Skin epidermis (tissue), 12 donors: ENCODE results near the gene LMAN2L.

Experiments used
- H3K27ac ChIP-seq, 21 experiments: fragments of 200-600 bp; sonication (generic) in 11 of 21; one replicate each; pipeline ENCODE4 v1.5.0; 2020; ENCODE audit warnings: mild to moderate bottlenecking in 3 of 21, inconsistent platforms in 2 of 21, moderate library complexity in 2 of 21
- H3K4me3 ChIP-seq, 7 experiments: fragments of 200-600 bp; sonication (generic) in 2 of 7; one replicate each; pipeline ENCODE4 v1.5.0; 2020; ENCODE audit warnings: inconsistent platforms in 2 of 7, mild to moderate bottlenecking in 2 of 7, moderate library complexity in 1 of 7

The LMAN2L gene

DNA sequence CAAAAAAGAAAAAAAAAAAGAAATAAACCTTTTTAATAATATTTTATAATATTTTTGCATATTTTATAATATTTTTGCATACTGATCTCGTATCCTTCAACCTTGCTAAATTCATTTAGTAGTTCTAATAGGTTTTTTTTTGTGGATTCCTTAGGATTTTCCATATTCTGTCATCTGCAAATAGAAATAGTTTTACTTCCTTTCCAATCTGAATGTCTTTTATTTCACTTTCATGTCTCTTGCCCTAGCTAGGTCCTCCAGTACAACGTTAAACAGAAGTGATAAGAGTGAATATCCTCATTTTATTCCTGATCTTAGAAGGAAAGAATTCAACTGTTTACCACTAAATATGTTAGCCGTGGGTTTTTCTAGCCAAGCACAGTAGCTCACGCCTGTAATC, 13.7 kb downstream of the LMAN2L start:
- H3K4me3 ChIP-seq: no peak overlapping the region

DNA sequence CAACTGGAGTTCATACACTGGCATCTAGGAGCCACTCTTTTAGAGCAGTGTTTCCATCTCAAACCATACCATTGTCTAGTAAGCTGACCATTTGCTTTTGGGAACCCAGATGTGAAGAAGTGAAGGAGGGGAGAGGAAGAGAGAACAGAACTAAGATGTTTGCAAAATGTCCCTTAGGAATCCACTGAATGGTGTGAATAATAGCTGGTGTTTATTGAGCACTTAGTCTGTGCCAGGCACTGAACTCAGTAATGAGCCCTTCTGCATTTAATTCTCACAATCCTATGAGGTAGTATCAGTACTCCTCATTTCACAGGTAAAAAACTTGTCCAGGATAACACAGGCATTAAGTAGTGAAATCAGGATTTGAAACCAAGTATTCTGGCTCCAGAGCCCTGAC, 23.5 kb downstream of the LMAN2L start:
- Histone ChIP-seq H3K27ac (no peak overlapping the region), H3K4me3 (no peak overlapping the region)

More for the DNA sequence above, 13.7 kb downstream of the LMAN2L start:
- no peak overlapping the region for H3K27ac ChIP-seq

DNA sequence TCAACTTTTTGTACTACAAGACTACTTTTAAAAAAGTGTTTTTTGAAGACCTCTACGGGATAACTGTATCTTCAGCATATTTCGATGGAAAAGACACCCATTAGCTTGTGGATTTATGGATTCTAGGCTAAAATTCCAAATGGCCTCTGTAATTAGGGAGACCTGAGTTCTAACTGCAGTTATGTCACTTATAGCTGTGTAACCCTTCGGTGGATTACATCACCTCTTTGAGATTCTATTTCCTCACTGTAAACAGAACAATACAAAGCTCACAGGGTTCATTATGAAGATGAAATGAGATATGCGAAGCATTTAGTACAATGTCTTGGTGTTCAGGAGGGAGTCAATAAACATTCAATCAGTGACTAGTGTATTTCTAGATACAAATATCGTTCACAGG, 24.2 kb downstream of the LMAN2L start:
- Histone ChIP-seq H3K4me3 (no peak overlapping the region), H3K27ac (no peak overlapping the region)

DNA sequence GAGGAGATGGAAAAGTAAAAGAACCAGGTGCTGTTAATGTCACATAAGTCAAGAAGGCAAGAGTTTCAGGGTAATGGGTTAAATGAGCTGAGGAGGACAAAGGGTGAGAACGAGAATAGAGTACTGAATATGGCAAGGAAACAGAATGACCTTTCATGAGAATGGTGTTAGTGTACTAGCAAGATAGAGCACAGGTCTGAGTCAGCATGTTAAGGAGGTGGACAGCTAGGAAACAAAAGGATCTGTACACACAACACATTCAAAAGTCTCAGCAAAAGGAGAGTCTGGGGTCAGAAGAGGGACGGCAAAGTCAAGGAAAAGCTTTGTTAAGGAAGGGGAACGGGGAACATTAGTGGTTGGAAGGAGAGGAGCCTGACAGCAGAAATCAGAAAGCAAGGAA, 28.9 kb downstream of the LMAN2L start:
- Histone ChIP-seq H3K4me3 (no peak overlapping the region), H3K27ac (no peak overlapping the region)

DNA sequence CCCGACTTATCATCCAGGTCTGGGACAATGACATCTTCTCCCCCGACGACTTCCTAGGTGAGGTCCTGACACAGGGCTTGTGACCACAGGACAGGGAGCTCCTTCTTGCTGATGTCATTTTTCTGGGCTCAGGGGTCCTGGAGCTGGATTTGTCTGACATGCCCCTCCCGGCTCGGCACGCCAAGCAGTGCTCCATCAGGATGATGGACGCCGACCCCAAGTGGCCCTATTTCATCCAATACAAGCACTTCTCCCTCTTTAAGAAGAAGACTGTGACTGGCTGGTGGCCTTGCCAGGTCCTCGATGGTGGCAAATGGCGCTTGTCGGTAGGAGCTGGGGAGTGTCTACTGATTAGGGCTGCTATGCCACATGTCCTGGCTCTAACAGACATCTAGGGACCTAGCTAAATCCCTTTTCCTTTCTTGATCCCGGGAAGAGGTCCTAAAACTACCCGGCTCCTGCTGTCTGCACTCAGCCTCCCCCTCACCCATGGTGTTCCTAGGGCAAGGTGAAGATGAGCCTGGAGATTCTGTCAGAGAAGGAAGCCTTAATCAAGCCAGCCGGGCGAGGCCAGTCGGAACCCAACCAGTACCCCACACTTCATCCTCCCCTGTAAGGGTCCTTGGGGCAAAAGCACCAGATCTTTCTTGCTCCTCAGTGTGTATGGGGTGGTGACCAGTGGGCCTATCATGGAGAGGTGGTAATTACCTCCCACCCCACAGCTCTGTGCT, 36.7 kb downstream of the LMAN2L start:
- no peak overlapping the region for H3K27ac ChIP-seq

DNA sequence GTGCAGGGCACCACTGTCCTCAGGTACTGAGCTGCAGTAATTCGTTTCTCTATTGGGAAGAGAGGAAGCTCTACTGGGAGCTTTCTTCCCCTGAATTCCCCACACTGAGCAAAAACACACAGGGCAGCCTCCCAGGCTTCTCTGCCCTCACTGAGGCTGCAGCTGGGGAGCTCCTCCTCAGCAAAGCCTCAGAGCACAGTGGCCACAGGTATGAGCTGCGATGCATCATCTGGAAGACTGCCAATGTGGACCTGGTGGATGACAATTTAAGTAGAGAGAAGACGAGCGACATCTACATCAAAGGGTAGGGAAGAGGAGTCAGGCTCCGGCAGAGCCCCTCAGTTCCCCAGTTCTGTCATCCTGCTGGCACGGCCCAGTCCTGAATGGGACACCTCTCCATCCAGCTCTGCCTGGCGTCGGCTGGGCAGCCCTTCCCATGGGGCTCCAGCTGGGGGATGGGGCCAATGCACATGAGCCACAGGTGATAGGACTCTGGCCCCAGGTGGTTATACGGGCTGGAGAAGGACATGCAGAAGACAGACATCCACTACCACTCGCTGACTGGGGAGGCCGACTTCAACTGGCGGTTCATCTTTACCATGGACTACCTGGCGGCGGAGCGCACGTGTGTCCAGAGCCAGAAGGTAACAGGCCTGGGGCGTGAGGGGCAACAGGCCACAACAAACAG, 37.6 kb downstream of the LMAN2L start:
- Histone ChIP-seq H3K4me3 (no peak overlapping the region), H3K27ac (no peak overlapping the region)

More for the DNA sequence above, 36.7 kb downstream of the LMAN2L start:
- H3K4me3 ChIP-seq: no peak overlapping the region

DNA sequence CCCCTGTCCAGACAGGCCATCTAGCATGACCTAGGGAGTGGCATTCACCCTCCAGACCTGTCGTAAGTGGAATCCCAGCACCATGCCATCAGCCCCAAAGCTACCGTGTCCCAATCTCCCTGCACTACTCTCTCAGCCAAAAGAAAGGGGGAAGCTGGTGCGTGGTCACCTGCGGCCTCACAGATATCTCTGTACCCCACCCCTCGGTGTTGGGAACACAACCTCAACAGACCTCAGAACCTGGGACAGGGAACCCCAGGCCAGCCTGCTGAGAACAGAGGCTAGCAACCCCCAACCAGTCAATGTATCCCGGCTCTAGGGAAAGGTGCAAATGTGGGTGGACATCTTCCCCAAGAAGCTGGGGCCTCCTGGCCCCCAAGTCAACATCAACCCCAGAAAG, 38.2 kb downstream of the LMAN2L start:
- Histone ChIP-seq H3K4me3 (no peak overlapping the region), H3K27ac (no peak overlapping the region)

DNA sequence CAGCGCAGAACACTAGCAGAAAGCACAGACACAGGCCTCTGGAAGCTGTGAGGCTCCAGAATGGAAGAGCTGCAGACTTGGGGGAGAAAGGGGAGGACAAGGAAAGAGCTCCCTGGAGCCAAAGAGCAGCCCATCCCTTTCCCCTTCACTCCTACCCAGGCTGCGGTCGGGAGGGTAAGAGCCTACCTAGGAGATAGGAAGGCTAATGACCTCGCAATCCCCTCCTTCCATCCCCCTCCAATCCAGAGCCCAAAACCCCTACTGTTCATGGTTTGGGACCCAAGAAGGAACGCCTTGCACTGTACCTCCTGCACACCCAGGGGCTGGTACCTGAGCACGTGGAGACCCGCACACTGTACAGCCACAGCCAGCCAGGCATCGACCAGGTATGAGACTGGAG, 39.8 kb downstream of the LMAN2L start:
- Histone ChIP-seq H3K4me3 (no peak overlapping the region), H3K27ac (no peak overlapping the region)

DNA sequence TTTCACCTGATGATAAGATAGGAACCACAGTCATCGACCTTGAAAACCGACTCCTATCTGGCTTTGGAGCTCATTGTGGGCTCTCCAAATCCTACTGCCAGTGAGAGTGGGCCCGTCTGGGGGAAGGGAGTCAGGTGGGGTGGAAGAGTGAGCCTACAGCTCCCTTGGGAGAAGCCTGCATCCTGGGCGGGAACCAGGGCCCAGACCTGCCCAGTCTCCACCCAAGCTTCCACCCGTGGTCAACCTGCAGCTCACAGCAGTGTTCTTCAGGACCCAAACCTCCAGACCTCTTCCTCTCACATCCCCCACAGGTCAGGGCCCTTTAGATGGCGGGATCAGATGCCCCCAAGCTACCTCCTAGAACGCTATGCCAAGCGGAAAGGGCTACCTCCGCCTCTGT, 40.2 kb downstream of the LMAN2L start:
- H3K27ac ChIP-seq: no peak overlapping the region
- no peak overlapping the region for H3K4me3 ChIP-seq

DNA sequence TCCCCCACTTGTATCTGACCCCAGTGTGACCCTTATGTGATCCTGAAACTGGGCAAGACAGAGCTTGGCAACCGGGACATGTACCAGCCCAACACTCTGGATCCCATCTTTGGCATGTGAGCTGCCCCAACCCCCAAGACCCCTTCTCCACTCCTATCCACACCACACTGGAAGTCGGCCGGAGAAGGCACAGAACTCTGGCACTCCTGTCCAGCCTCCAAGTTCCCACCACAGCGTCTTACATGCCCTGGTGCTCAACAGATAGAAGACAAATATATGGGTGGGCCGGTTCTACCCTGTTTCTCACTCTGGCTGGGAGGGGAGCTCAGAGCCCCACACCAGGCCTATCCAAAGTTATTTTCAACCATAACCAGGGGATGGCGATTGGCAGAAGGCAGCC, 40.8 kb downstream of the LMAN2L start:
- H3K27ac ChIP-seq: no peak overlapping the region
- no peak overlapping the region for H3K4me3 ChIP-seq

DNA sequence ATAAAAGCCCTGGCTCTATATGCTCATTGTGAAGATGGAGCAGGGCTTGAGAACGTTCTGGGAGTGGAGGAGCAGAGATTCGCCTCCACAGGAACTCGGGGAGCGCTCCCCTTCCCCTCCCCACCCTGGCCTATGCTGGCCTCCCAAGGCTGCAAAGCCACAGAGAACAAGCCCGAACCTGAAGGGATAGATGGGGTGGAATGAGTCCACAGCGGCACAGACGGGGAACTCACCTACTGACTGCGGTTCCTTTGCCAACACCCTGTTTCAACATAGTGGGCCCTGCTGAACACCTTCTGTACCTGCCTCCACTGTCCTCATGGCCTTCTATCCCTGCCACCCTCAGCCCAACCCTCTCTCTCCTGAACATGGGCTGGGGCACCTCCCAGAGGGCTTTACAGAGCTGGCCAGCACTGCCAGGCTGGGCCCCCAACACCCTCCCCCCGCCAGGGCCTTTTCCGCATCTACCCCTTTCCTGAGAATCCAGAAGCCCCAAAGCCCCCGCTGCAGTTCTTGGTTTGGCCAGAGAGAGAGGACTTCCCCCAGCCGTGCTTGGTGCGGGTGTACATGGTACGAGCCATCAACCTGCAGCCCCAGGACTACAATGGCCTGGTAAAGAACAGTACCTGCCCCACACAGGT, 41.5 kb downstream of the LMAN2L start:
- no peak overlapping the region for H3K4me3 ChIP-seq
- H3K27ac ChIP-seq: peak overlapping the region in 6 of 21 experiments; percentile 9 to 80 (median 32)

DNA sequence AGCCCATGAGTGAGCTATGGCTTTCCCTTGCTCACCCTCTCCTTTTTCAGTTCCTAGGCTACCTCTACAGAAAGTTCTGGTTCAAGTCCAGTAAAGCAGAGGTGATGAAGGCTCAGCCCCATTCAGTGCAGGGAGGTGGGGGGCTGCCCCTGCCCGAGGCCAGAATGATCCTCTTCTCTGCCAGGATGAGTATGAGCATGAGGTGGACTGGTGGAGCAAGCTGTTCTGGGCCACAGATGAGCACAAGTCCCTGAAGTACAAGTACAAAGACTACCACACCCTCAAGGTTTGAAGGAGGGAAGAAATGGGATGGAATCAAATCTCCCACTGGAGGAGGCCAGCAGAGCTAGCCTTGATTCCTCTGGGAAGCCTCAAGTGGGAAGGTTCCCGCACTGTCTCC, 42.4 kb downstream of the LMAN2L start:
- peak overlapping the region in 6 of 21 experiments; percentile 9 to 80 (median 32) for H3K27ac ChIP-seq
- no peak overlapping the region for H3K4me3 ChIP-seq

DNA sequence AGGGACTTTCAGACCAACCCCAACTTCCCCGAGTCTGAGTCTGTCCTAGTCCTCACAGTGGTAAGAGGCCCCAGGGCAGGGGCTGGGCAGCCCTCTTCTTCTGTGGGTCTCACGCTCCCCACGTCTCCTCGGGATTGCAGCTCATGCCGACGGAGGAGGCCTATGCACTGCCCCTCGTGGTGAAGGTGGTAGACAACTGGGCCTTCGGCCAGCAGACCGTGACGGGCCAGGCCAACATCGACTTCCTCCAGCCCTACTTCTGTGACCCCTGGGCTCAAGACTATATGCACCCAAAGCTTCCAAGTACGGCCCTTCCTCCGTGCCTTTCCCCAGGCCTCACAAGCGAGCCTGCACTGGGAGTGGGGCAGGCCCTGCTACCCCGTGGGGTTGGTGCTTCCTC, 44.3 kb downstream of the LMAN2L start:
- no peak overlapping the region for H3K4me3 ChIP-seq
- H3K27ac ChIP-seq: no peak overlapping the region

DNA sequence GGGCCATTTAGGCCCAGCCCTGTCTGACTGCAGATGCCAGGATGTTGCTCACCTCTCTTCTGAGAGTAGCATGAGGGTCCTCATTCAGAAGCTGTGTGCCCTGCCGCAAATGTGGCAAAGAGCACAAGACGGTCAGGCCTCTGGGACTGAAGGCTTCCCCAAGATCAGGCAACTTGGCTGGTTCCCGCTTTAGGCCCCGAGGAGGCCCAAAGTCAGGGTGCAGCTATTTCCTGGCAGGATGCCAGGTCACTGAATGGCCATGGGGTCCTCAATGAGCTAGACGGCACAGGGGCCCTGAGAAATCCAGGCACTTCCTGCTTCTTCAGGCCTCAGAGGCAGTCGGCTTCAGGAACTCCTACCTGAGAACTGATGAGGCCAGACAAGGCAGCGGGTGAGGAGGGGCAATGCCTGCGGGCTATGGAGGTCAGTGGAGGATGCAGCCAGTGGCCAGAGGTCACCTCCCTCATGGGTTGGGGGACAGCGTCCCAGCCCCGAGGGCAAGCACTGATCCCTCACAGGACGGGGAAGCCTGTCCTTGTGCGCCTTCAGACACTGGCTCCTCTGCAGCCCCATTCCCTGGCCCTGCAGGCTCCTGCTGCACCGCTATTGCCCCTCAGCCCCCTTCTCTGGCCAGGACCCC, 44.9 kb downstream of the LMAN2L start:
- no peak overlapping the region for H3K4me3 ChIP-seq
- H3K27ac ChIP-seq: no peak overlapping the region

DNA sequence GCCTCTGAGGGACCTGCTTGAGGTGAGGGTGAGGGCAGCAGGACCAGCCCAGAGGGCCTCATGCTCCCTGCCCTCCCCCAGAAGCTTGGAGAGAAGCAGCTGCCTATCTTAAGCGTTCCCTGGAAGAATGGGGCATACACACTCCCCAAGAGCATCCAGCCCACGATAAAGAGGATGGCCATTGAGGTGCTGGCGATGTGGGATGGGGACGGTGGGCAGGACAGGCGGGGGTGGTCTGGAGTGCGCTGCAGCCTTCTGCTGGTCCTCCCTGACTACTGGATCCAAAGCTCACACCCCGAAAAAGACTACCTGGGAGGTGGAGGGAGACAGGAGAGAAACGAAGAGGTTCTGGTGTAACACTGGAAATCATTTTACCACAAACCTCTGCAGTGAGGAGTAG, 45.6 kb downstream of the LMAN2L start:
- H3K27ac ChIP-seq: no peak overlapping the region
- no peak overlapping the region for H3K4me3 ChIP-seq

DNA sequence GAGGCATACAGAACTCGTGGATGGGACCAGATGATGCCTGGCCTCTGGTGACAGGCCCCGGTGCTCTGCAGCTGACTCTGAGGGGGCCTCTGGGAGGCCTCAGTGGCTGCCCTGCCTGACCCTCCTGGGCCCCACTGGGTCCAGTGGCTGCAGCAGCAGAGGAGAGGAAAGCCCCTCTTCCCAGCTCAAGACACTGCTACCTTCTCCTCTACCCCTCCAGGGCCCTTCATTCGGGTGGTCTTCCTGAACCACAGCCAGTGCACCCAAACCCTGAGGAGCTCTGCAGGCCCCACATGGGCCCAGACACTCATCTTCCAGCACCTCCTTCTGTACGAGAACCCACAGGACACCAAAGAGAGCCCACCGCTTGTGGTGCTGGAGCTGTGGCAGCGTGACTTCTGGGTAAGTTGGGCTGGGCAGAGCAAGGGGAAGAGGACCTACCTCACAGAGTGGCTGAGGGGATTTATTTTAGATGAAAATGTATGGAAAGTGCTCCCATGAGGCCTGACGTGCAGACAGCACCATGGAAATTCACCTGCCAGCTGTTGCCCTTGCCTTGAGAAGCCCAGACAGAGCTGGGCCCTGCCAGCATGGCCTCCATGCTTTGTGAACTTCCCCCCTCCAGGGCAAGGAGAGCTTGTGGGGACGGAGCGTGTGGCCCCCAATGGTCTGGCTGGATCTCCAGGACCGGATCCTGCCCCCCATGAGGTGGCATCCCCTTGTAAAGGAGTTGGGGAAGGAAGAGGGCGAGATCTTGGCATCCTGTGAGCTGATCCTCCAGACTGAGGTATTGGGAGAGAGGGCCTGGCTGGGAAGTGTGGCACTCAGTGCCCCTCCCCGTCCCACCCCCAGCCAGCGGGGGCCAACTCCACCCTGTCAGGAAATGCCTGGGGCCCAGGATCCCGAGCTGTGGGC, 46.3 kb downstream of the LMAN2L start:
- H3K27ac ChIP-seq: no peak overlapping the region
- H3K4me3 ChIP-seq: no peak overlapping the region

DNA sequence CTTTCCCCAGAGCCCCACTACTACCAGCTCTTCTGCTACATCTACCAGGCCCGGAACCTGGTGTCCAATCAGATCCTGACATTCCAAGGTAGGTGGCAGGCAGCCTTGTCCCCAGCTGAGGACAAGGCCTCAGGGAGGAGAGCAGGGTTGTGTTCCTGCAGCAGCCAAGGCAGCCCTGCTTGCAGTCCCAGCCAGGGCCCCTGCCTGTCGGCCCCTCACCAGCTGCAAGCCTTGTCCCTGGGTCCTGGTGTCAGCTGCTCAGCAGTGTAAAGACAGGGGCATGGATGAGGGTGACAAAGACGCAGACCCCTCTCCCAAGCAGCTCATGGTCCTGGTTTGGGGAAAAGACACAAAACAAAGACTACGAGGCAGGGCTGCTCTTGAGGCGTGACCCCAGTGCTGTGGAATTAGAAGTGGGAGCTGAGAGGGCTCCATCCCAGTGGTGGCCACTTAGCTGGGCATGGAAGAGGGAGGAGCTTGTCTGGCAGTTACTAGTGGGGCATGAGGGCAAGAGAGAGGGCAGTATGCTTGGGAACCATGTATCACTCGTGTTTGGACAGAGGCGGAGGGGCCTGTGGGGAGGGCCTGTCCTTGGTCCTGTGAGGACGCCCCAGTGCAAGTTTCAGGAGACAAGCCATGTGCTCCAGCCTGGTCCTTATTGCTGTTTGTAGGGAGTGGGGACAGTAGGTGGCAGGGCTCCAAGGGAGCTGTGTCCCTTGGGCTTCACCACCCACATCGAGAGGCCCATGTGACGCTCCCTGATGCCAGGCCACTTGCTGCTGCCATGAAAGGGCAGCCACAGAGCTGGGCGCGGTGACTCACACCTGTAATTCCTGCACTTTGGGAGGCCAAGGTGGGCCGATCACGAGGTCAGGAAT, 47.5 kb downstream of the LMAN2L start:
- no peak overlapping the region for H3K4me3 ChIP-seq
- H3K27ac ChIP-seq: no peak overlapping the region

DNA sequence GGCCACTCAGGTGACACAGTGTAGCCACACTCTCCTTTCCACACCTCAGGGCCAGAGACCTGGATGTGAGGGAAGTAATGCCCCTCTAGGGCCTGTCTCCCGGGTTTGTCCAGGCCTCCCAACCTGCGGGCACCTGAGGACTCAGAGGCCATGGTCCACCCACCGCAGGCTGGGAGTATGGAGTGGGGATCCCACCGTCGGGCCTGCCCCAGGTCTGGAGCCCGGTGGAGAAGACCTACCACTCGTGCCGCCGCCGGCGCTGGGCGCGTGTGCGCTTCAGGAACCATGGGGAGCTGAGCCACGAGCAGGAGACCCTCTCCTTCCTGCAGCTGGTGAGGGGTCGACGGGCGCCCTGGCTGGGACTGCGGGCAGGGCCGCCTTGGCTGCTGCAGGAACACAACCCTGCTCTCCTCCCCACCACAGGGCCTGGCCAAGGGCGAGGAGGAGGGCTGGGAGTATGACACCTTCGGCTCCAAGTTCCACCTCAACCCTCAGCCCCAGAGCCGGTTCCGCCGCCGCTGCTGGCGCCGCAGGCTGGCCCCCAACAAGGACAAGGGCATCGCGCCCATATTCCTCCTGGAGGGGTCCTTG, 48.7 kb downstream of the LMAN2L start:
- H3K4me3 ChIP-seq: no peak overlapping the region

More for the DNA sequence above, 48.7 kb downstream of the LMAN2L start:
- H3K27ac ChIP-seq: no peak overlapping the region
